Brain pericyte (primary cell): ENCODE data around the gene HNRNPLL.

Experiments
- DNase-seq: peaks from one replicate; pipeline ENCODE4 v3.0.0-alpha.2; 2012; ENCODE audit warnings: low read depth, low spot score

Gene HNRNPLL

DNA sequence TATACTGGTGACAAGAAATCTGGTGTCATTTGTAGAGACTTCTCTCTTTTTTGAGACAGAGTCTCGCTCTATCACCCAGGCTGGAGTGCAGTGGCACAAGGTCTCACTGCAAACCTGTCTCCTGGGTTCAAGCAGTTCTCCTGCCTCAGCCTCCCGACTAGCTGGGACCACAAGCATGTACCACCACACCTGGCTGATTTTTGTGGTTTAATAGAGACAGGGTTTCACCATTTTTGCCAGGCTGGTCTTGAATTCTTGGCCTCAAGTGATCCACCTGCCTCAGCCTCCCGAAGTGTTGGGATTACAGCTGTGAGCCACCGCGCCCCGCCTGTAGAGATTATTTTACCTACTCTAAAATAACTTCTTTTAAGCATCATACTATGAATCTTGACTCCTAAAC lies 6.5 kb downstream of the HNRNPLL start:
- DNase-seq, result no peak

DNA sequence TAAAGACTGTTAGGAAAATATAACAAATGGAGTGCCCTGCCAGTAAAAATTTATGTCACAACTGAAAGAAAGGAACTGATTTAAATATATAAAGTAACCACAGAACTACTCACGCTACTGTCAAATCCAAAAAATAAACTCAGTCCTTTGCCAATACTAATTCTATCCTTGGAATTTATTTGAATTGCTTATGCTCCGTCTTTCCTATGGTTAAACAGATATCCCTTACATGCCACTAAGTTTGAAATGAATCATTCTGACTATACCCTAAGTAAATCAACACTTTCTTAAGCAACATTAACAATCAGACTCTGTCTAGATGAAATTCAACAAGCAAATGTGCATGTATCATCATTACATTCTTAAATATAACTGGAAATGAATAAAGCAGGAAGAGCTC lies 9.8 kb downstream of the HNRNPLL start:
- no peak for DNase-seq

DNA sequence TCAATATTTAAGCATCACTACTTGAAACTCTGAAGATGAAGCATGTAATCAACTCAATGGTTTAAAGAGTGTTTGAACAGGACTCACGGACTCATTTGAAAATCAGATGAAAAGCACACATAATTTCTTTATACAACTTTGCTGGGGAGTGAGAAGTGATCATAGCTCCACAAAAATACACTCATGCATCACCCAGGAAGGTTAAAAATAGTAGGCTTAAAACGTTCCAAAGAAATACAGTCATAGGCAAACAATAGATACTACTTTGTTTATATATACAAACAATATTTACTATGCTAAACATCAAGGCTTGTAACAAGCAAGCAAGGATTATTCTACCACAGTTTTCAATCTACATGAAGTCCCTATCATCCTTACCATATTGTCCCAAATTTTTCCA lies 11.6 kb downstream of the HNRNPLL start:
- no peak for DNase-seq

DNA sequence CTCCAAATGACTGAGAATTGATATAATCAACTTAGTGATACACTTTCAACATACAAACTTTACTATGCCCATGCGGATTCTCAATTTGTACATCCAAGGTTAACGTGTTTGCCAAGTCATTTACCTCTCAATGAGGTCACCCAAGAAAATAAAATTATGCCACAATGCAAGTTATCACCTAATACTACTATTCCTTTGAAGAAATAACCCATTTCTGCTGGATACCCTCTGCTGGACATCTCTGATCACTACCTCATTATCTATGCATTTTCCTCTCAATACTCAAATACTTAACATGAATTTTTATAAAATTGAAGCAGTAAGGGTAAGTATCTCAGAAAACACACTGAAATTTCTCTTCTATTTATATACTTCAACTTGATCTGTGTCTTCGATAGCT lies 12.7 kb downstream of the HNRNPLL start:
- DNase-seq, result no peak

DNA sequence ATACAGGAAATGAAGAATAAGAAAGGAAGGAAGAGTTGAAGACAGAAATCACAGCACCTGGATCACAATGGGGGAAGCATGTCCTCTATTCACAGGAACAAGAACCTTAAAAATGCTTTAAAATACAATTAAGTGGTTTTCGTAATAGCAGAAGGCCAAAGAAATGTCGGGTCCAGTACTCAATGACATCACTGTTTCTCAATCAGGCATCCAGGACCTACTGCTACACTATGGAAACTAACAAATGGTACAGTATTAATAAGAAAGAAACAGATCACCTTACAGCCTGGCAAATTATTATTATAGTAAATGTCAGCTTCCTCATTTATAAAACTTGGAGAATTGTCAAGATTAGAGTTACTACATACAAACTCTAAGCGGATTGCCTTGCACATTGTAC lies 15.8 kb downstream of the HNRNPLL start:
- no peak for DNase-seq

DNA sequence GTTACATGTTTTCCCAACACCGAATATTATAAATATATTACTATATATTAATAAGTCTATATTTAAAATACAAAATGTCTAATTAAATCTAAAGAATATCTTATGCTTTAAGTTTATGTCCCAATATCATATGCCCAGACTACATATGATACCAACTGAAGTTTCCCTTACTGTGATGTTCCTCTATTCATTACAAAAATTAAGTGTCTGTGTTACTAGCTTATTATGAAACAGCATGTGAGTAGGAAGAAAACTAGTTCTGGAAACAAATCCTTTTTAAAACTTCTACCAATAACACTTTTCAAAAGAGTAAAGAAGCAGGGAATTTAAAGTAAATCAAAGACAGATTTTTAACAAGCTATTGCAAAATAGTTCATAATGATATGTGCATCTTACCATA lies 17.8 kb downstream of the HNRNPLL start:
- DNase-seq, result no peak

DNA sequence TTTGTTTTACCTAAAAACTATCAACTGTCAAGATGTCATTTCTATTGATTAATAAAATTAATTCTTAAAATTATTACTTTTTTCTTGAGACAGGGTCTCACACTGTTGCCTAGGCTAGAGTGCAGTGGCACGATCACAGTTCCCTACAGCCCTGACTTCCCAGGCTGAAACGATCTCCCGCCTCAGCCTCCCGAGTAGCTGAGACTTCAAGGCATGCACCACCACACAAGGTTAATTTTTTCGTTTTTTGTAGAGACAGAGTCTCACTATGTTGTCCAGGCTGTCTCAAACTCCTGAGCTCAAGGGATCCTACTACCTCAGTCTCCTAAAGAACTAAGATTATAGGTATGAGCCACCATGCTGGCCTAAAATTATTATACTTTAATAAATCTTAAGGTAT lies 18.7 kb downstream of the HNRNPLL start:
- no peak for DNase-seq

DNA sequence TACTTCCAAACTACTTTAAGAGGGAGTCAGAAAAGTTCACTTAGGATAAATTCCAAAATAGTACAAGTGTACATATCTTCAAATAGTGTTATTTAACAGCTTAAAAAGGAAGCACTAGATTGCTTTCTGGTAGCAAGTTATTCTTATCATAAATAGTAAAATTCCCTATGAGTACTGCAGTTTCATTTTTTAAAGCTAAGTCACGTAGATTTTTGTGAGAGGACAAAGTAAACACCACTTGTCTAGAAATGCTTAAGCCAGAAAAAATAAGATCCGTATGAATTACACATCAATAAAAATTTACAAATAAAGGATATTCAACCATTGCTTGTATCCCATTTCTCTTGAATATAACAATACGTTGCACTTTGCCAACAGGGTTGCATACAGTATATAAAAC lies 19.2 kb downstream of the HNRNPLL start:
- DNase-seq, result no peak

DNA sequence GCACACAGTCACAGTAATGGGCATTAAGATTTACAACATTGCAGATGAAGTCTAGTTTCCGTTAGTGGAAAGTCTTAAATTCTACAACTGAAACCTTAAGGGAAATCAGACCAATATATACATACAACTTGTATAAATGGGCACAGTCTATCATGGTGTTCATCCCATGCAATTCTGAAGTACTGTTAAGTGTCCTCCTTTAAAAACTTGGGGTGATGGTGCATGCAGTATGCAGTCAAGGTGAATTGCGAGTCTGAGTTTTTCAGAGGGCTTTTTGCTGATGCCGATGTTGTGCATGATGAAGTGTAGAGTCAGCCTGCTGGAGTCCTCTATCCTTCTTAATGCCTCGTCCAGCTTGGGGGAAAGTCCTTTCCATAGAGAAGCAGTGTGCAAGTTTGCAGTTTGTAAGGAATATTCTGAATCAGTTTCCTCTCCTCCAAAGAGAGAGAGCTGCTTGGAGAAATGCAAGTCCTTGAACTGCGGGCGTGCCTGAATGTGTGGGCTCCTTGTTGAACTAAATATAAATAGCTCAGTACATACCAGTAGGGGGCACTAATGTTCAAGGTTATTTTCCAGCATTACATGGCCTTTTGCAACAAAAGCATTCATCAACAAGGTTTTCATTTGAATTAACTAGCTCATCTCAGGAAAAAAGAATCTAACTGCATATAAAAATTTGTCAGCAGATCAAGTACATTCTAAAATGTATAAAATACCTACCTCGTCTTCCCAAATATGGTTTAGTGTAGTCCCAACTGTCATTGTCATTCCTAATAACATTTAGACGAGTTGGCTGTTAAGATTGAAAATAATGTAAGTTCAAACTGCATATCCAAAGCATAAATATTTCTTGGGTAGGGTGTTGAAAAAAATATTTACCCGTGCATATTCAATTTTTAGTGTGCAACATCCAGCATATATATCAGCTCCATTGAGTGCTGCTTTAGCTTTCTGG lies 21.3 kb downstream of the HNRNPLL start:
- peak; percentile 50 for DNase-seq

DNA sequence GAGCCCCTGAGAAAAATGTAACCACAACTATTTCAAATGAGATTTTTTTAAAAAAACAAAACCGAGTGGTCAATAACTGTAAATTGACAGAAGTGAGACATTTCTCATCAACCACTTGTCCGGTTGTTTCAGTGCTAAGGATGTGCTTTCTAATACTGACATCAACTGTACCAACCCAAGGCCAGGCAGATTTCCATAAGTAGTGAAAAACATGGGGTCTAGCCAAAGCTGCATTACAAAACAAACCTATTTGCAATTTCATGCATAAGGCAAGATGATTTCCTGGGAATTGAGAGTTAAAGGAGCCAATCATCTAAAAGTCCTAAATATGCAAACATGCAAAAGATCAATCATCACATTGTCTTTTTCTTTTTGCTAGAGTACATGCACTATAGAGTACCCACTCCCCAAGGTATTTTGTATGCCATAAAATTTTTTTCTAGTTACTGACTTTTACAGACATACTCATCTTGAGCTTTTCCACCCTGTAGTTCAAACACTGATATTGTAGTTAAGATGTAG lies 22.6 kb downstream of the HNRNPLL start:
- DNase-seq, result no peak

DNA sequence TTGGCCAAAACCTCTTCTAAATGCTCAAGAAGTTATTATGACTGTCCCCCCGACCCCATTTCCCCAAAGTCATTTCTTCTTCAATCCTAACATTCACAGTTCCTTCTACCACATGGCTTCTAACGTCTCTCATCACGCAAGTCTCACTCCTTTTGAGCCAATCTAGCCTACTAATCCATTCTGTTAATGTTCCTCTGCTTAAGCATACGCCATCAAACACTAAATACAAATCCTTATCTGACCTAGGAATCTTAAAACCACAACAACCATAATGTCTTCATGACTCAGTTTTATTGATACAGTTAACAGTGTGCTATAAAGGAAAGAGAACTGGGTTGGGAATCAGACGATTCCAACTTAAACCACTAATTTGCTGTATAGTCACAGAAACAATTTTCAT lies 23.9 kb downstream of the HNRNPLL start:
- DNase-seq, result no peak

DNA sequence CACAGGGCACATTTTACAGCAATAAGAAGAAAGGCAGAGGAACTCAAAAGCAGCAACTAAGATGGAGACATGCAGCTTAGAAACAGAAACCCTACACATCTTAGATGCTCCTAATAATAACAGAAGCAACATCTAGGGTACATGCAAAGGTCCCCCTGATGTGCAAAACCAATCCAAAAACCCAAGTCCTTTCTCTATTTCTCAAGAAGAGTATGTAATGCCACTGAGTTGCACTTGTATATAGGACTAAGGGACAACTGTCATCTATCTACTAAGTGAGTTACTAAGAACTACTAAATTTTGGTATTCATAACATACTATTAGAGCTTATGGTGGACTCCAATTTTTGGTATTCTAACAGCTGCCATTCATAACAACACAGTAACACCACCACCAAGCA lies 28.4 kb downstream of the HNRNPLL start:
- no peak for DNase-seq

DNA sequence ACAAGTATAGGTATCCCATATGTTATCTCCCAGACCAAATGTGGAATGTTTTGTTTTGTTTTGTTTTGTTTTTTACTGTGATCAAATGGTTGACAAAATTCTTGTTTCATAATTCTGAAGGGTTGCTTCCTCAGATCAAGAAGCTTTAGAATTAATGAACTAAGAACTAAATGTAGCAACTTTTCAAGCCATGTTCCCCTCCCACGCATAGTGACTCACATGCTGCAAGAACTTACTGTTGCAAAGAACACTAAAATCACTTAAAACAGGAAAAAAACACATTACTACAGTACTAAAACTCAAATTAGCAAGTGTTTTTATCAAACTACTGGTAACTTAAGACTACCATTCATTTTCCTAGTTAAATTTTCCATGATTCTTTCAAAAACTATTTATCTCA lies 30.6 kb downstream of the HNRNPLL start:
- no peak for DNase-seq

DNA sequence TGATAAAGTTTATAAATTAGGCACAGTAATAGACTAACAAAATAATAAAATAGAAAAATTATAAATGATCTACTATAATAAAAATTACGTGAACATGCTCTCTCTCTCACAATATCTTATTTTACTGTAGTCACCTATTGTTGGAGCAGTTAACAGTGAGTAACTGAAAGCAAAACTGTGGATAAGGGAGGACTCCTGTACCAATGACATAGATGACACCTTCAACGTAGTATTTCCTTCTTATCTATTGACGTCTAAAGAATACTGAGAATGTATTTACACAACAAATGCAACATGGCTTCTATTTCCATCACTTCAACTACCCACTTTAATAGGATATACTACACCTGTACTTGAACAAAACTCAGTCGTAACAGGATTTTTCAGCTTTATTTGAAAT lies 31.5 kb downstream of the HNRNPLL start:
- DNase-seq, result no peak

DNA sequence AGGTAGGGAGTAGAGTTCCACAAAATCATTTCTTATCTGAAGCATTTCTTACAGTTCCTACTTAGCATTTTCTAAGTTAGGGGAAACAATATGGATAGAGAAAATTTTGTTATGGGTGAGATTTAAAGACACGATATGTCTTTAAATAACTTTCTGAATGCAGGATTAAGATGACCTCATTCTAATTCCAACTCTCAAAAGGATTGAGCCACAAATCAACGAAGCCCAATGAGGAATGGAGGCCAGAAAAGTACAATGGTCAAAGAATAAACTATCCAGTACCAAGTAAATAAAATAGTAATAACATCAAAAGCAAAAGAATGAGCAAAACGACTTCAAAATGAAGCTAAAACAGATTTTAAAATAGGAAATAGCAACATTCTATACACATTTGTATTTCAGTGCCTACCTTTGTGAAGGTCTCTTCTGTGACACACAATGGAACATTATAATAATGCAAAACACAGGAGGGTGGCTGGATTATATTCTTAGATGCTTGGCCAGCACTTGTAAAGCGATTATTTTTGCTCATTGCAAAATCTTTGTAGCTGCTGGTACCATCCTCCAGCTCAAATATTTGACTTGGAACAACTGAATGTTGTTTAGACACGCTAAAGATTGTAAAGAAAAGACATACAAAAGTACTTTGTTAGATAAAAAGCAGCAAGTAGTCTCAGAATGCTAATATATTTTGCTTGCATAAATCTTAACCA lies 33.8 kb downstream of the HNRNPLL start:
- no peak for DNase-seq

DNA sequence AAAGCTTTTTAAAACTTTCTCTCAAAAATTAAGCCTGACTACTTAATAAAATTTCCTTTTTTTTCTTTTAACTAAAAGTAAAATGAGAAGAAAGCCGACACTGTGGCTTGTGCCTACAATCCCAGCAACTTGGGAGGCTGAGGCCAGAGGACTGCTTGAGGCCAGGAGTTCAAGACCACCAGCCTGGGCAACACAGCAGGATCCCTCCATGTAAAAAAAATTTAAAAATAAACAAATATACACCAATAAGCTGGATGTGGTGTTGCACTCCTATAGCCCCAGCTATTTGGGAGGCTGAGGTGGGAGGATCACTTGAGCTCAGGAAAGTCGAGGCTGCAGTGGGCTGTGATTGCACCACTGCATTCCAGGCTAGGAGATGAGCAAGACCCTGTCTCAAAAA lies 37.4 kb downstream of the HNRNPLL start:
- DNase-seq, result no peak

DNA sequence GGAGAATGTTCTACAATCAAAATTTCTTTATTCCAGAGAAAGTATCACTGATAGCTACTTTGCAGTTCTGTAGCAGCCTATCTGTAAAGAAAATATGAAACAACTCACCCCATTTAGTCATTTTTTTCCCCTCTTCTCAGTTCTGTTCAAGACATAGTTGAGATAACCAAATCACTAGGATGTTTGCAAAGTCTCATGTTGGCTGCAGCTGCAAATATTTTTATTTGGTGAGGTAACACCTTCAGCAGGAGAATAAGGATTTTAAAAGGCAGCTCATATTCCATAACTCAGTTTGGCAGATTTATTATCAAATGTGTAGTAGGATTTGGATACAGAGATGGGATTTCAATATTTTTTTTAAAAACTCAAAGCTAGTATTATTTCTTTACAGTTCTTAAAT lies 41.0 kb downstream of the HNRNPLL start:
- no peak for DNase-seq

DNA sequence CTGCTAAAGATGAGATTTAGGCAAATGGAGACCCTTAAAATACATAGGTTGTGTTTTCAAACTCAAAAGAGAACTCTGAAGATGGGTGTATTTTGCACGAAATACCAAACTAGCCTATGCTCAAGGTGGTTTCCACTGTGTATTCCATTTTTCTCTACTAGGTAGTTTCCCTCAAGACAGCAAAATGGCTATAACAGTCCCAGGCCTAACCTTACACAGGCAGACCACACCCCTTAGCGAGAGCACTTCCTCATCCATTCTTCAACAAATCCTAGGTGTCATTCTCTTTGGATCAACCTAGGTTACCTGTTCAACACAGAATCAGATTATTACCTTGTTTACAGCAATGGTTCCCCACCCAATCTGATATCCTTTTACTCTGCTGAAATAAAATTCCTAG lies 42.6 kb downstream of the HNRNPLL start:
- DNase-seq, result no peak

DNA sequence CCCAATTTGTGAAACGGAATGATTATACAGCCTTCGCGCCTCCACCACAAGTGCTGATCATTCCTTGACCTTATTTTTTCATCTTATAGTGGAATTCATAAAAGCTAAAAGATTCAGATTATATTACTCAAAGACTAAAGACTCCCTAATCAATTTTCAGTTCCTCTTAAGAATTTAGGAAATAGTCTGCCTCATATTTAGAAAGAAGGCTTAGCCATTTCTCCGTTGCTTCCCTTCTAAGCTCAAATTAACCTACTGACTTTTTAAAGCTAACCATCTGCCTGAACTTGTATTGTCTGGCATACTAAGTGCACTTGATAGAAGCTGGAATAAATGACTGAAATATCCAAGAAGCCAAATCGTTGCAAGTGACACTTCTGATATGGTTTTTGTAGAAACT lies 44.7 kb downstream of the HNRNPLL start:
- DNase-seq, result no peak

DNA sequence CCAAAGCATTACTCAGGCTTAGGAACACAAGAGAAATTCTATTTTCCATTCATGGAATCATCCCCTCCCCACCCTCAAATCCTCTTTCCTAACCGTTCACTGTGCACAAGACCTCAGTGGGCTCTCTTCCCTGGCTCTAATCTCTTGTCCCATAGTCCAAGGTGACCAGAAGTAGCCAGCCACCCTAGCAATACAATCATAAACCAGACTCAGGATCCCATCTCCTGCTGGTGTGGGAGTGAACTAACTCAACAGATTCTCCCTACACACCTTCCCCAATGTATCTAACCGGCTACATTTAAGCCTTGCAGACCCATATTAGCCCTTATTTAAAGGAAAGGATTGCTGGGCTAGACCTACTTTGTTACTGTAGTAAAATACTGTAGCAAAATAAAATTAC lies 45.5 kb downstream of the HNRNPLL start:
- no peak for DNase-seq

DNA sequence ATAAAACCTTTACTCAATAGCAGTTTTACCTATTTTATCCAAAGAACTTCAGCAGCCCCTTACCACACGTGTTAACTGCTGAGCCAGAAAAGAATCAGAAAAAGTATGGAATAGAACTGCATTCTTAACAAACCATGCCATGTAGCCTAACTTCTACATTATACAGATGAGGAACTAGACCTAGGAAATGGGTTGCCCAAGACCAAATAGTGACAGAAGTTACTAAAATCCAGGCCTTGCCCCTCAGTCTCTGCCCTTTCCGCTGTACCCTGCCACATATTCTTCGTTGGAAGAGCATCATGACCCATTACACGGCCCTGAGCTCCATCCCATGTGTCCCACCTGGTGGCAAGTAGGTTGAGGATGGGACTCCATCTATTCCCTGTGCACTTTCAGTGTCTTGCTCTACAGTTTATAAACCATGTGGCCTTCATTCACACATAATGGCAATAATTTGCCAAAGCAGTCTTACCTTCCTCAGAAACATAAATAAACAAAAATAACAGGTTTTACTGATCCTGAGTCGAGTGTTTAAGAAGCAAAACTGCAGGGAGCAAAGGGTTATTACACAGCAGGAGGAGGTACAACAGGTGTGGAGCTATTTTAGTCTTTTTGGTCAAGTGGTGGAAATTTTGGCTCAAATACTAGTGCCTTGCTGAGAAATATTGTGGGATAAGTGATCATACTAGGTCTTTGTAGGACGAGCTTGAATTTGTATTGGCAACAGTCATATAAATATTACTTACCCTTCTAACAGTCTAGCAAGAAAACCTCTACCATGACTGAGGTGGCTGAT lies 46.5 kb downstream of the HNRNPLL start:
- no peak for DNase-seq

DNA sequence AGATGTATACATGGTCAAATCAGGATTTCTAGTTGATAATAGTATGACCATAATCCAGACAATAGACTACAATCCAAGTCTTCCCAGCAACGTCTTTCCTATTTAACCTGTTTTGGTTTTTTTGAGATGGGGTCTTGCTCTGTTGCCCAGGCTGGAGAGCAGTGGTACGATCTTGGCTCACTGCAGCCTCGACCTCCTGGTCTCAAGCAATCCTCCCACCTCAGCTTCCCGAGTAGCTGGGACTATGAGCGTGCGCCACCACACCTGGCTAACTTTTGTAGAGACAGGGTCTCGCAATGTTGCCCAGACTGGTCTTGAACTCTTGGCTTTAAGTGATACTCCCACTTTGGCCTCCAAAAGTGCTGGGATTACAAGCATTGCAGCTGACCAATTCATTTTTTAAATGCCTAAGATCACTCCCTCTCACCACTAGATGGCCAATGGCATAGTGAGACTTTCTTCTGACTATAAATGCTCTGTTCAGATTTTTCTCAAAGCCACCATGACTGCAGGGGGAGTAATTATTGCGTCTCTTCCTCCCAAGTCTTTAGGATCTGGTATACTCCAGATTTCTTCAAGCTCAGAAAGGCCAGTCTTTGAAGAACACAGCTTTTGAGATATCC lies 47.6 kb downstream of the HNRNPLL start:
- no peak for DNase-seq
